ENCODE data around the gene MEGF10.
A peak's percentile ranks its signal among the peaks of the same experiment; 100 is the strongest.

GRCh38 chr5:127313847-127314473 lies 23.4 kb downstream of the MEGF10 start:
- TF ChIP-seq CTCF (IDR thresholded peaks at IDR 0.05): peak in 2 of 3 donors; percentile 50 to 57
- TF ChIP-seq POLR2A (IDR thresholded peaks at IDR 0.05): no peak
- TF ChIP-seq POLR2AphosphoS5 (IDR thresholded peaks at IDR 0.05): no peak
